ENCODE data around the gene ATP6V0B.

Gene ATP6V0B

GRCh38 chr1:43952731-43953346 is 21.9 kb upstream of the ATP6V0B start:
- TF ChIP-seq POU2F2 (IDR thresholded peaks at IDR 0.05; ENCODE audit: low read depth, low read length) (no peak), SPI1 (IDR thresholded peaks at IDR 0.05; ENCODE audit: low read depth, low read length) (no peak), TAF1 (IDR thresholded peaks at IDR 0.05; ENCODE audit: low read depth, low read length) (no peak), POLR2A (IDR thresholded peaks at IDR 0.05; ENCODE audit: low read depth, low read length) (no peak), POLR2AphosphoS5 (IDR thresholded peaks at IDR 0.05; ENCODE audit: low read depth, low read length) (no peak), PAX5 (IDR thresholded peaks at IDR 0.05; ENCODE audit: insufficient read depth, low read length, severe bottlenecking) (no peak)
- DNase-seq (ENCODE audit: insufficient read length, low spot score), result no peak
- FAIRE-seq, result no peak

DNA sequence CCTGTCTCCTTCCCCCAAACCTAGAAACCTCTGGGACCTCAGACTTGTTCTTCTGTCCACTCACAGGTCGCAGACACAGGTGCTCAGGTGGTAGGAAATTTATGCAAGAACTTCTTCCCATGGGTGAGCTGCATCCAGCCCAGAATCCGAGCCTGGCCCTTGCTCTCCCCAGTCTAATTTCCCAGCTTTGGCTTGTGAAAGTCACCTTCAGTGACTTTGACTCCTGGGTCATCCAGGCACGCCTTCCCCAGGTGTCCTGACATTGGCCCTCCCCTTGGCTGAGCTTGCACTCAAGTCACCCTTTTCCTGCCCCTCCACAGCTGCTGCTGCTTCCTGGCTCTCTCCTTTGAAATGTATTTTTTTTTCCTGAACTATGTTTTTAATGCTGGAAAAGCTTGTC is 21.4 kb upstream of the ATP6V0B start:
- DNase-seq (ENCODE audit: insufficient read length, low spot score) (no peak), FAIRE-seq (no peak)
- TF ChIP-seq TAF1 (IDR thresholded peaks at IDR 0.05; ENCODE audit: low read depth, low read length), result no peak
- no peak for TF ChIP-seq POU2F2 (IDR thresholded peaks at IDR 0.05; ENCODE audit: low read depth, low read length)
- TF ChIP-seq POLR2A (IDR thresholded peaks at IDR 0.05; ENCODE audit: low read depth, low read length), result no peak
- no peak for TF ChIP-seq PAX5 (IDR thresholded peaks at IDR 0.05; ENCODE audit: insufficient read depth, low read length, severe bottlenecking)
- no peak for TF ChIP-seq SPI1 (IDR thresholded peaks at IDR 0.05; ENCODE audit: low read depth, low read length)
- no peak for TF ChIP-seq POLR2AphosphoS5 (IDR thresholded peaks at IDR 0.05; ENCODE audit: low read depth, low read length)

DNA sequence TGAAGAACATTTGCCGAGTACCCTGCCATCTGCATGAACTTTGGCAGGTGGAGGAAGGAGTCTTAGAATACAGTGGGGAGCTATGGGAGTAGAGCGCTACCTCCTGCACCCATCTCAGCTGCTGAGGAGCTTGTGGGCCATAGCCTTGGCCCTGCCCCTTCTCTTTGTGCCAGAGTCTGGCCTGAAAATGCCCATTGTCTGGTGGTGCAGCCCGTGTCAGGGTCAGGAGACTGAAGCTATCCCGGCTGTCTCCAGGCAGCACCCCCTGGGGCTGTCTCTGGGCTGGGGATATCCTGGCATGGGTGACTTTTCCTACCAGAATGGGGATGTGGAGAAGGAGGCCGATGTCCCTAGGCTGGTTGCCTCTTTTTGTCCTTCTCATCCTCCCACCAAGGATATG is 20.7 kb upstream of the ATP6V0B start:
- TF ChIP-seq POLR2AphosphoS5 (IDR thresholded peaks at IDR 0.05; ENCODE audit: low read depth, low read length) (no peak), POU2F2 (IDR thresholded peaks at IDR 0.05; ENCODE audit: low read depth, low read length) (no peak), POLR2A (IDR thresholded peaks at IDR 0.05; ENCODE audit: low read depth, low read length) (no peak), SPI1 (IDR thresholded peaks at IDR 0.05; ENCODE audit: low read depth, low read length) (no peak), TAF1 (IDR thresholded peaks at IDR 0.05; ENCODE audit: low read depth, low read length) (no peak), PAX5 (IDR thresholded peaks at IDR 0.05; ENCODE audit: insufficient read depth, low read length, severe bottlenecking) (no peak)
- DNase-seq (ENCODE audit: insufficient read length, low spot score) (no peak), FAIRE-seq (no peak)

GRCh38 chr1:43956234-43956633 is 18.5 kb upstream of the ATP6V0B start:
- no peak for FAIRE-seq
- TF ChIP-seq POLR2A (IDR thresholded peaks at IDR 0.05; ENCODE audit: low read depth, low read length) (no peak), TAF1 (IDR thresholded peaks at IDR 0.05; ENCODE audit: low read depth, low read length) (no peak), PAX5 (IDR thresholded peaks at IDR 0.05; ENCODE audit: insufficient read depth, low read length, severe bottlenecking) (no peak), SPI1 (IDR thresholded peaks at IDR 0.05; ENCODE audit: low read depth, low read length) (no peak), POU2F2 (IDR thresholded peaks at IDR 0.05; ENCODE audit: low read depth, low read length) (no peak), POLR2AphosphoS5 (IDR thresholded peaks at IDR 0.05; ENCODE audit: low read depth, low read length) (no peak)
- DNase-seq (ENCODE audit: insufficient read length, low spot score), result no peak

DNA sequence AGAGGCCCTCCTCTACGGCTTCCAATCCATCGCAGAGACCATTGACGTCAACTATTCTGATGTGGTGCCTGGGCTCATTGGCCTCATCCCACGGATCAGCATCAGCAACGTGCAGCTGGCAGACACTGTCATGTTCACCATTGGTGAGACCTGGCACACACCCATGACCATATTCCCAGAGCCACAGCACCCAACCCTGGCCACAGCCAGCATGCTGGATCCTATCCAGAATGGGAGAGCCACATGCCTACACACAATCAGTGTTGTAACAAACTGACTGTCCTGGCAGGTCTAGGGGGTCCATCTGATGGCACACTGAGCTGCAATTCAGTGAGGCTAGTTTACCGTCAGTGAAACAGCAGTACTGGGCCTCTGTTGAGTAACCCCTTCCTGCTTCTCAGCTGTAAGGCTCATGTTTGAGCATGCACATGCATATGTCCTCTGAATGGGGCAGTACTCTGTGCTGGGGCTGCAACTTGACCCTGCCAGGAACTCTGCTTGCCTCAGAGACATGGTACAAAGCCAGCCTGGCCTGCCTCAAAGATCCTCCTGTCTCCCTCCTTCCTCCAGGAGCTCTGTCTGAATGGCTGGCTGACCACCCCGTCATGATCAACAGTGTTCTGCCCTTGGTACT is 17.2 kb upstream of the ATP6V0B start:
- FAIRE-seq, result no peak
- DNase-seq (ENCODE audit: insufficient read length, low spot score), result no peak
- TF ChIP-seq PAX5 (IDR thresholded peaks at IDR 0.05; ENCODE audit: insufficient read depth, low read length, severe bottlenecking) (no peak), POLR2A (IDR thresholded peaks at IDR 0.05; ENCODE audit: low read depth, low read length) (no peak), SPI1 (IDR thresholded peaks at IDR 0.05; ENCODE audit: low read depth, low read length) (no peak), POU2F2 (IDR thresholded peaks at IDR 0.05; ENCODE audit: low read depth, low read length) (no peak), POLR2AphosphoS5 (IDR thresholded peaks at IDR 0.05; ENCODE audit: low read depth, low read length) (no peak), TAF1 (IDR thresholded peaks at IDR 0.05; ENCODE audit: low read depth, low read length) (no peak)

GRCh38 chr1:43958351-43959255 is 16.2 kb upstream of the ATP6V0B start:
- TF ChIP-seq TAF1 (IDR thresholded peaks at IDR 0.05; ENCODE audit: low read depth, low read length) (no peak), POU2F2 (IDR thresholded peaks at IDR 0.05; ENCODE audit: low read depth, low read length) (no peak), SPI1 (IDR thresholded peaks at IDR 0.05; ENCODE audit: low read depth, low read length) (no peak), POLR2AphosphoS5 (IDR thresholded peaks at IDR 0.05; ENCODE audit: low read depth, low read length) (no peak), PAX5 (IDR thresholded peaks at IDR 0.05; ENCODE audit: insufficient read depth, low read length, severe bottlenecking) (no peak), POLR2A (IDR thresholded peaks at IDR 0.05; ENCODE audit: low read depth, low read length) (no peak)
- no peak for FAIRE-seq
- no peak for DNase-seq (ENCODE audit: insufficient read length, low spot score)

DNA sequence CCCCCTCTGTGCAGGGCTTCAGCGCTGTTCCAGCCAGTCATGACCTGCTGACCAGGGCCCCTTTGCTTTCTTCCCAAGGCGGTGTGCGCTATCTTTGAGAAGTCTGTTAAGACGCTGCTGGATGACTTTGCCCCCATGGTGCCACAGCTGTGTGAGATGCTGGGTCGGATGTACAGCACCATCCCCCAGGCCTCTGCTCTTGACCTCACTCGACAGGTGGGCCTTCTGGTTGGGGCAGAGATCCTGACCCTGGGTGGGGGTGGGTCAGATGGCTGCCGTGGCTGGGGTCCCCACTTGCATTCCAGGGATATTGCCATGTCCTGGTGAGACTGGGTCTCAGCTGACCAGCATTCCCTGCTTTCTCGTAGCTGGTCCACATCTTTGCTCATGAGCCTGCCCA is 14.0 kb upstream of the ATP6V0B start:
- DNase-seq (ENCODE audit: insufficient read length, low spot score) (no peak), FAIRE-seq (no peak)
- TF ChIP-seq SPI1 (IDR thresholded peaks at IDR 0.05; ENCODE audit: low read depth, low read length) (no peak), POLR2A (IDR thresholded peaks at IDR 0.05; ENCODE audit: low read depth, low read length) (no peak), PAX5 (IDR thresholded peaks at IDR 0.05; ENCODE audit: insufficient read depth, low read length, severe bottlenecking) (no peak), POLR2AphosphoS5 (IDR thresholded peaks at IDR 0.05; ENCODE audit: low read depth, low read length) (no peak), TAF1 (IDR thresholded peaks at IDR 0.05; ENCODE audit: low read depth, low read length) (no peak), POU2F2 (IDR thresholded peaks at IDR 0.05; ENCODE audit: low read depth, low read length) (no peak)

DNA sequence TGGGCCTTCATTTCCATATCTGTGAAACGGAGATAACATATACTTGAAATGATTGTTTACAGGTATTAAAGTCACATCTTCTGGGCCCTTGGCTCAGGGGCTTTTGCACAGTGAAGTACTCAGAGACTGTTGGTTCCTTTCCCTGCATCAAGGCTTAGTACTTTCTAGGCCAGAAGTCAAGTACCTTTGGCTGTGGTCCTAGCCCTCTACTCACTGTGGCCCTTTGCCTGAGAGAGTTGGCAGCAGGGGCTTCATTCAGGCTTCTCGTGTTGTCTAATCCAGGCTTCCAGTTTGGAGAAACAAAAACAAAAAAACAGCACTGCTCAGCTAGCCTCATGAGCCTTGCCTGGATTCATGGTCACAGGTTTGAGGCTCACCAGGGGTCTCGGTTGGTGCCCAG is 13.1 kb upstream of the ATP6V0B start:
- TF ChIP-seq POLR2AphosphoS5 (IDR thresholded peaks at IDR 0.05; ENCODE audit: low read depth, low read length) (no peak), POLR2A (IDR thresholded peaks at IDR 0.05; ENCODE audit: low read depth, low read length) (no peak), TAF1 (IDR thresholded peaks at IDR 0.05; ENCODE audit: low read depth, low read length) (no peak), POU2F2 (IDR thresholded peaks at IDR 0.05; ENCODE audit: low read depth, low read length) (no peak), SPI1 (IDR thresholded peaks at IDR 0.05; ENCODE audit: low read depth, low read length) (no peak), PAX5 (IDR thresholded peaks at IDR 0.05; ENCODE audit: insufficient read depth, low read length, severe bottlenecking) (no peak)
- no peak for FAIRE-seq
- no peak for DNase-seq (ENCODE audit: insufficient read length, low spot score)

GRCh38 chr1:43962324-43962723 is 12.4 kb upstream of the ATP6V0B start:
- no peak for DNase-seq (ENCODE audit: insufficient read length, low spot score)
- TF ChIP-seq POLR2AphosphoS5 (IDR thresholded peaks at IDR 0.05; ENCODE audit: low read depth, low read length) (no peak), POLR2A (IDR thresholded peaks at IDR 0.05; ENCODE audit: low read depth, low read length) (no peak), SPI1 (IDR thresholded peaks at IDR 0.05; ENCODE audit: low read depth, low read length) (no peak), TAF1 (IDR thresholded peaks at IDR 0.05; ENCODE audit: low read depth, low read length) (no peak), PAX5 (IDR thresholded peaks at IDR 0.05; ENCODE audit: insufficient read depth, low read length, severe bottlenecking) (no peak), POU2F2 (IDR thresholded peaks at IDR 0.05; ENCODE audit: low read depth, low read length) (no peak)
- no peak for FAIRE-seq
